ENCODE results near the gene AIM2.

AIM2 gene

DNA sequence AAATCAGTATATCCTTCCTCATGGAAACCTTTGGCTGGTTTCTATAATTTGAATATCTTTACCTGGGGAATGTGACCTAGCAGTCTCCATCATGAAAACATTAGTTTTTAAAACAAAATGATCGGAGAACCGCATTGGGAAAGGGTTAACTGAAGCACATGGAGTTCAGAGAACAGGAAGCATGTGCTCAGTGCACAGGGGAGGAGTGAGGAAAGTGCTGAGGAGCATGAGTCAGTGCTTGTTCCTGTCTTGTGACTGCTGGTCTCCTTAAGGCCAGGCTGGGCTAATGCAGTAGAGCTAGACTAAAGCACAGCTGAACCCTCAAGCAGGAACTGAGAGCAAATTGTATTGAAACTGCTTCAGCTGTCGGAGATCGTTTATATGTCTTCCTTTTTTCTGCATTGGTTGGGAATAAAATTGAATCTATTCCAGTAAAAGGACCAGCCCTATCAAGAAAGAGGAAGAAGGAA lies 61.1 kb downstream of the AIM2 start:
- DNase-seq (ENCODE audit: low read depth in 2 of 2): no peak

DNA sequence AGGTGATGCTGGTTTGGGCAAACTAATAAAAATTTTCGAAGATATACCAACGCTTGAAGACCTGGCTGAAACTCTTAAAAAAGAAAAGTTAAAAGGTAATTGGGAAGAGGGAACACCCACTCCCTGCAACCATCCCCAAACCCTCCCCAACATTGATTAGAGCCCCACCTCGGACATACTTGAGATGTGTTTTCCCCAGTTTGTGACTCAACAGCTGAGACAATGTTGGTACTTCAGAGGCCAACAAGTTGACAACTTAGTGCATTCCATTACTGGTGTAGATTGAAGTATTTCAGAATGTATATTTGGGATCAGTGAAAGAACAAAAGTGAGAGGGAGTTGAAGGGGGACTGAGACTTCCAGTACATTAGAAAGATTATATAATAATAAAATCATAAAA lies 61.7 kb downstream of the AIM2 start:
- DNase-seq (ENCODE audit: low read depth in 2 of 2): no peak

DNA sequence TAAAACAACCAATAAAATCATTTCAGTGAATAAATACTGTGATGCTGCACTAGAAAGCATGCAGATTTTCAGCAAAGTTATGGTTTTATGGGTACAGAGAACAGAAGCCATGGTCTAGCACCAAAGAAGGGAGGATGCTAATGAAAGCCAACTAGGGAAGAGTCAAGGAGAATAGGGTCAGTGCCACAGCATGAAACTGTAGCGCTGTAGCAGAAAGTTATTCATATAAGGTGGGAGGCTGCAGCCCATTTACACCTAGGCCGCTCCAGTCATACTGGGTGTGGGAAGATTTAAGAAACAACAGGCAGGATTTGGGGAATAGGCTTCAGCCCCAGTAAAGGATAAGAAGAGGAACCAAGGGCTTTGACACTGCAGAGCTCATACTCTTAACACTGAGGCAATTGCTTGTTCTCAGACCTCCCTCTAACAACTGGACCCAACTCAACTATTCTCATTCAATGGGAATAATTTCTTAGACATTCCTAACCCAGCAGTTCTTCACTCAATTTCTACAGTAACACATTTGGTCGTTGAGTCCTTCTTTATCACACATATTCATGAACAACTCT lies 62.5 kb downstream of the AIM2 start:
- DNase-seq (ENCODE audit: low read depth in 2 of 2): no peak

DNA sequence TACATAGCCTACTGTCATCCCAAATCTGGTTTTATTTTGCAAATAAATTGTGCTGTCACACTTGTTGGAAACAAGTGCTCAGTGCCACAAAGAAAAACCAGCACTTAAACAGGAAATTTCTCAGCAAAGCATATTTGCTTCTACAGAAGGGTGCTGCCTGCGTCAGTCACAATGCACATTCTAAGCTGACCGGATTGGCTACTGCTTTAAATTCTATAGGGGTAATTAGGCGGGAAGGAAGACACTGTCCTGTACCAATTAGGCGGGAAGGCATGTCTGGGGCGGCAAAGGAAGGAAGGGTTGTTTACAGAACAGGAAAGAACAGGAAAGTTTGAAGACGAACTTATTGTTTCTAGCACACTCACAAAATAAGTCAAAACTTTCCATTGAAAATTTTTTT lies 64.1 kb downstream of the AIM2 start:
- DNase-seq (ENCODE audit: low read depth in 2 of 2): no peak
